Measurements from ENCODE around the gene ATP8A2.
A peak's percentile ranks its signal among the peaks of the same experiment; 100 is the strongest.
"Not testable (repeated sequence)": the region's sequence is repeated elsewhere in the genome, so short reads cannot be mapped to it uniquely, and the experiment has no call there.

The ATP8A2 gene

DNA sequence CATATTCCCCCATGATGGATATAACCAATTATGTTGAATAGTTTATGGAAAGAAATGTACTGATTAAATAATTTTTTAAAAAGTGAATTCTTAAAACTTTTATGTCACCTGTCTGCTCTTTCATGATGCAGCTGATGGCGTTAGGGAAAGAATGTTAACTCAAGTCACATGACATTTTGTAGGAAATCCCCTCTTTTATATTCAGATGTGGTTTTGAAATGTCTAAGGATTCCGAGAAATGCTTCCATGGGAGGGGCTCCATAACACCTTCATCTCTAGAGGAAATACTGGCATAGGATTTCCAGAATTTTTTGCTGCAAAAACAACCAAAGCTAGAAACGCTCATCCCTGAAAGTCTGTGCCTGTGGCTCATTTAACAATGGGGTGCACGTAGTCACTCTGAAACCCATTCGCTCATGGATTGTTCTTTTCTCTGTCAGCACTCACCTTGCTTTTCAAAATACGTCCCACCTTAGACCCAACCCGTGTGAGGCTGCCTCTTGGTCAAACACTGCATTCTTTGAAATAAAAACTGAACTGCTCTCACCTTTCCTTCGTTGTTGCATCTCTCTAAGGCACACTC is 391.1 kb downstream of the ATP8A2 start:
- Histone ChIP-seq H3K27ac (ENCODE audit: low read depth, low read length) (no peak overlapping the region), H3K4me1 (ENCODE audit: control insufficient read depth, insufficient read depth, low read length) (peaks cover 17% of the 10 kb centered on the region; the same call in 1 of the 2 replicates), H3K36me3 (ENCODE audit: control insufficient read depth, insufficient read depth, low read length) (no peaks in the 10 kb centered on the region), H3K9ac (ENCODE audit: low read depth, low read length) (no peak overlapping the region), H3K9me3 (ENCODE audit: control insufficient read depth, insufficient read depth, low read length) (no peaks in the 10 kb centered on the region), H3K4me3 (ENCODE audit: low read depth, low read length) (no peak overlapping the region), H3K27me3 (ENCODE audit: control insufficient read depth, insufficient read depth, low read length) (no peaks in the 10 kb centered on the region)

GRCh38 chr13:25764378-25764777 is 392.6 kb downstream of the ATP8A2 start:
- no peak overlapping the region for H3K27ac ChIP-seq (ENCODE audit: low read depth, low read length)
- no peak overlapping the region for H3K4me3 ChIP-seq (ENCODE audit: low read depth, low read length)
- no peak overlapping the region for H3K9ac ChIP-seq (ENCODE audit: low read depth, low read length)
- no peaks in the 10 kb centered on the region for H3K27me3 ChIP-seq (ENCODE audit: control insufficient read depth, insufficient read depth, low read length)
- H3K4me1 ChIP-seq (ENCODE audit: control insufficient read depth, insufficient read depth, low read length), result peaks cover 18% of the 10 kb centered on the region; the same call in 1 of the 2 replicates
- no peaks in the 10 kb centered on the region for H3K9me3 ChIP-seq (ENCODE audit: control insufficient read depth, insufficient read depth, low read length)
- H3K36me3 ChIP-seq (ENCODE audit: control insufficient read depth, insufficient read depth, low read length), result no peaks in the 10 kb centered on the region

DNA sequence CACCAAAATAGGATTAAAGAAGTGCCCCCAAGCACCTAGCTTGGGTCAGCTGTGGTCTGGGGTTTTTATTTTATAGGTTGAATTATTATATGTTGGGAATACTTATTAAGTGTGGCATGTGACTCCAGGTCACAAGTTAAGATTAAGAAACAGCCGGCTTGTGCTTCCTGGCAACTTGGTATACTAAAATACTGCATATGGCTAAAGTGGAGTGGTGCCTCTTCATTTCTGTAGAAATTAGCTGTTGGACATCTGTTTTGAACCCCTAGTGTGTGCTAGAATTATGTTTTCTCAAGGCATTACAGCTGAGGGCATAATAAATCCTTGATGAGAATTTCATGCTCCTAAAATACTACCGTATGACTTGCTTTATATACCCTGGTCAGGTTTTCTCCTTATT is 393.5 kb downstream of the ATP8A2 start:
- Histone ChIP-seq H3K4me3 (ENCODE audit: low read depth, low read length) (no peak overlapping the region), H3K36me3 (ENCODE audit: control insufficient read depth, insufficient read depth, low read length) (no peaks in the 10 kb centered on the region), H3K4me1 (ENCODE audit: control insufficient read depth, insufficient read depth, low read length) (peaks cover 26% of the 10 kb centered on the region; the same call in 1 of the 2 replicates), H3K9me3 (ENCODE audit: control insufficient read depth, insufficient read depth, low read length) (no peaks in the 10 kb centered on the region), H3K27me3 (ENCODE audit: control insufficient read depth, insufficient read depth, low read length) (no peaks in the 10 kb centered on the region), H3K9ac (ENCODE audit: low read depth, low read length) (no peak overlapping the region), H3K27ac (ENCODE audit: low read depth, low read length) (no peak overlapping the region)

GRCh38 chr13:25766576-25766975 is 394.8 kb downstream of the ATP8A2 start:
- Histone ChIP-seq H3K27me3 (ENCODE audit: control insufficient read depth, insufficient read depth, low read length) (no peaks in the 10 kb centered on the region), H3K27ac (ENCODE audit: low read depth, low read length) (no peak overlapping the region), H3K9me3 (ENCODE audit: control insufficient read depth, insufficient read depth, low read length) (no peaks in the 10 kb centered on the region), H3K36me3 (ENCODE audit: control insufficient read depth, insufficient read depth, low read length) (no peaks in the 10 kb centered on the region), H3K4me3 (ENCODE audit: low read depth, low read length) (no peak overlapping the region), H3K9ac (ENCODE audit: low read depth, low read length) (no peak overlapping the region), H3K4me1 (ENCODE audit: control insufficient read depth, insufficient read depth, low read length) (peaks cover 39% of the 10 kb centered on the region)

DNA sequence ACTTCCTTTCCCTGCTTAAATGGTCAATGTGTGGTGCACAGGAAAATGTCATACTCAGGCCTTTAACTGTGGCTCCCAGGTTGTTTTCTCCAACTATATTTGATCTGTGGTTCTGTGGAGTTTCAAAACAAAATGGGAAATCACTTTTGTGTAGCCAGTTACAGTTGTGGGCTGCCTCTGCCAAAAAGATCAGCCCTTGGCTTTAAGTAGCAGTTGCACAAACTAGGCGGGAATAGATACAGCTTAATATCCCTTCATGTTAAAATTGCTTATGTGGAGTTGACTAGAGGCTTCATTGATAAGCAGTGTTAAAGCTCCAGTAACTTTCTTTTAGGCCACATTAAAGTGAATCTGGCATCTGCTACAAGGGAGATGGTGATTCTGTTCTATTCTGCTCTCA is 395.2 kb downstream of the ATP8A2 start:
- Histone ChIP-seq H3K9me3 (ENCODE audit: control insufficient read depth, insufficient read depth, low read length) (no peaks in the 10 kb centered on the region), H3K36me3 (ENCODE audit: control insufficient read depth, insufficient read depth, low read length) (no peaks in the 10 kb centered on the region), H3K9ac (ENCODE audit: low read depth, low read length) (no peak overlapping the region), H3K27ac (ENCODE audit: low read depth, low read length) (no peak overlapping the region), H3K4me3 (ENCODE audit: low read depth, low read length) (no peak overlapping the region), H3K4me1 (ENCODE audit: control insufficient read depth, insufficient read depth, low read length) (peaks cover 43% of the 10 kb centered on the region), H3K27me3 (ENCODE audit: control insufficient read depth, insufficient read depth, low read length) (no peaks in the 10 kb centered on the region)

GRCh38 chr13:25768376-25768775 is 396.6 kb downstream of the ATP8A2 start:
- Histone ChIP-seq H3K4me1 (ENCODE audit: control insufficient read depth, insufficient read depth, low read length) (peaks cover 39% of the 10 kb centered on the region), H3K27me3 (ENCODE audit: control insufficient read depth, insufficient read depth, low read length) (no peaks in the 10 kb centered on the region), H3K36me3 (ENCODE audit: control insufficient read depth, insufficient read depth, low read length) (no peaks in the 10 kb centered on the region), H3K4me3 (ENCODE audit: low read depth, low read length) (no peak overlapping the region), H3K9me3 (ENCODE audit: control insufficient read depth, insufficient read depth, low read length) (no peaks in the 10 kb centered on the region), H3K9ac (ENCODE audit: low read depth, low read length) (no peak overlapping the region), H3K27ac (ENCODE audit: low read depth, low read length) (no peak overlapping the region)

DNA sequence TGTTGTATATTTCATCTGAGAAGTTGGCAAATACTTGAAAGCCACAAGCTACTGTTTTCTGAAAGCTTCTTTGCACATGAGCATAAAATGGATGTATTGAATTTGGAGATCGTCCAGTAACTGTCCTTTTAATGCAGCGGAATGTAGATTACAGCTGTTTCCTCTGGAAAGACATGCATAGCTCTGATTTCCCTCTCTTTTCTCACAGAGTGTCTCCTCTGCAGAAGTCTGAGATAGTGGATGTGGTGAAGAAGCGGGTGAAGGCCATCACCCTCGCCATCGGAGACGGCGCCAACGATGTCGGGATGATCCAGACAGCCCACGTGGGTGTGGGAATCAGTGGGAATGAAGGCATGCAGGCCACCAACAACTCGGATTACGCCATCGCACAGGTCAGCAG is 397.1 kb downstream of the ATP8A2 start:
- Histone ChIP-seq H3K36me3 (ENCODE audit: control insufficient read depth, insufficient read depth, low read length) (no peaks in the 10 kb centered on the region), H3K9me3 (ENCODE audit: control insufficient read depth, insufficient read depth, low read length) (no peaks in the 10 kb centered on the region), H3K9ac (ENCODE audit: low read depth, low read length) (no peak overlapping the region), H3K27me3 (ENCODE audit: control insufficient read depth, insufficient read depth, low read length) (no peaks in the 10 kb centered on the region), H3K4me1 (ENCODE audit: control insufficient read depth, insufficient read depth, low read length) (peaks cover 37% of the 10 kb centered on the region), H3K4me3 (ENCODE audit: low read depth, low read length) (no peak overlapping the region), H3K27ac (ENCODE audit: low read depth, low read length) (no peak overlapping the region)

GRCh38 chr13:25770601-25771000 is 398.8 kb downstream of the ATP8A2 start:
- Histone ChIP-seq H3K9me3 (ENCODE audit: control insufficient read depth, insufficient read depth, low read length) (no peaks in the 10 kb centered on the region), H3K27me3 (ENCODE audit: control insufficient read depth, insufficient read depth, low read length) (no peaks in the 10 kb centered on the region), H3K9ac (ENCODE audit: low read depth, low read length) (no peak overlapping the region), H3K27ac (ENCODE audit: low read depth, low read length) (no peak overlapping the region), H3K36me3 (ENCODE audit: control insufficient read depth, insufficient read depth, low read length) (no peaks in the 10 kb centered on the region), H3K4me1 (ENCODE audit: control insufficient read depth, insufficient read depth, low read length) (peaks cover 30% of the 10 kb centered on the region), H3K4me3 (ENCODE audit: low read depth, low read length) (no peak overlapping the region)

DNA sequence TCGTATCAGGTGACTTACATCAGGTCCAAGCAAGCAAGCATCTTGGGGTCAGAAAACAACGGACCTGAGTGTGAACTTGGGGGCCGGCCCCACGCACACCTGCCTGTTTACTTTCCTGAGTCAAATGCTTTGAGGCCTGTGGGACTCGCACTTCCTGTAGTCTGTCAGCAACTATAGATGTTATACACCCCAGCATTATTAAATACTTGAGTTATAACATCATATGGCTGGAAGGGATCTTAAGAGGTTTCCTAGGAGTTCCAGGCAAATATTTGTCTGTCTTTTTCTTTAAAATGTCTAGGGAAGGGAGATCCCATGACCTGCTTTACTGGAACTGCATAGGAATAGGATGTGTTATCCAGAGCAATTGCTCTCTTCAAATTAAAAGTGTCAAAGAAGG is 399.4 kb downstream of the ATP8A2 start:
- no peak overlapping the region for H3K9ac ChIP-seq (ENCODE audit: low read depth, low read length)
- peak overlapping the region; percentile 70 for H3K27ac ChIP-seq (ENCODE audit: low read depth, low read length)
- H3K4me1 ChIP-seq (ENCODE audit: control insufficient read depth, insufficient read depth, low read length), result peaks cover 30% of the 10 kb centered on the region

GRCh38 chr13:25771641-25772478 is 400.1 kb downstream of the ATP8A2 start:
- no peaks in the 10 kb centered on the region for H3K9me3 ChIP-seq (ENCODE audit: control insufficient read depth, insufficient read depth, low read length)
- peaks cover 30% of the 10 kb centered on the region for H3K4me1 ChIP-seq (ENCODE audit: control insufficient read depth, insufficient read depth, low read length)
- no peak overlapping the region for H3K4me3 ChIP-seq (ENCODE audit: low read depth, low read length)

More for the DNA sequence above, 399.4 kb downstream of the ATP8A2 start:
- Histone ChIP-seq H3K4me3 (ENCODE audit: low read depth, low read length) (no peak overlapping the region), H3K9me3 (ENCODE audit: control insufficient read depth, insufficient read depth, low read length) (no peaks in the 10 kb centered on the region), H3K36me3 (ENCODE audit: control insufficient read depth, insufficient read depth, low read length) (no peaks in the 10 kb centered on the region), H3K27me3 (ENCODE audit: control insufficient read depth, insufficient read depth, low read length) (no peaks in the 10 kb centered on the region)

GRCh38 chr13:25772534-25772933 is 400.8 kb downstream of the ATP8A2 start:
- H3K36me3 ChIP-seq (ENCODE audit: control insufficient read depth, insufficient read depth, low read length); H3K27me3 ChIP-seq (ENCODE audit: control insufficient read depth, insufficient read depth, low read length); H3K9ac ChIP-seq (ENCODE audit: low read depth, low read length); H3K9me3 ChIP-seq (ENCODE audit: control insufficient read depth, insufficient read depth, low read length); H3K4me3 ChIP-seq (ENCODE audit: low read depth, low read length): not testable (repeated sequence)
- Histone ChIP-seq H3K27ac (ENCODE audit: low read depth, low read length) (peak overlapping the region; percentile 70), H3K4me1 (ENCODE audit: control insufficient read depth, insufficient read depth, low read length) (peaks cover 30% of the 10 kb centered on the region)

More at GRCh38 chr13:25771641-25772478, 400.1 kb downstream of the ATP8A2 start:
- Histone ChIP-seq H3K27me3 (ENCODE audit: control insufficient read depth, insufficient read depth, low read length) (no peaks in the 10 kb centered on the region), H3K36me3 (ENCODE audit: control insufficient read depth, insufficient read depth, low read length) (no peaks in the 10 kb centered on the region), H3K27ac (ENCODE audit: low read depth, low read length) (peak overlapping the region; percentile 70), H3K9ac (ENCODE audit: low read depth, low read length) (no peak overlapping the region)
